DMS114 treated with DMSO at 0.1 percent for 48 hours (cell line): ENCODE data around the gene TBCB.
"Not testable (repeated sequence)": the region's sequence is repeated elsewhere in the genome, so short reads cannot be mapped to it uniquely, and the experiment has no call there.

Experiments
- DNase-seq: peaks from one replicate; lab custom pipeline; 2025; ENCODE audit not compliant: unreplicated experiment; lab: John Stamatoyannopoulos, UW

The TBCB gene

GRCh38 chr19:36169084-36169760 lies 54.0 kb downstream of the TBCB start:
- DNase-seq: no peak

- DNase-seq: no peak
These were observed 57.6 kb downstream of the TBCB start for GRCh38 chr19:36172852-36173251.

GRCh38 chr19:36173846-36174245 lies 58.6 kb downstream of the TBCB start:
- not testable (repeated sequence) for DNase-seq
